ENCODE results near the gene RNF149.
"Not testable (repeated sequence)": the region's sequence is repeated elsewhere in the genome, so short reads cannot be mapped to it uniquely, and the experiment has no call there.

RNF149 gene

DNA sequence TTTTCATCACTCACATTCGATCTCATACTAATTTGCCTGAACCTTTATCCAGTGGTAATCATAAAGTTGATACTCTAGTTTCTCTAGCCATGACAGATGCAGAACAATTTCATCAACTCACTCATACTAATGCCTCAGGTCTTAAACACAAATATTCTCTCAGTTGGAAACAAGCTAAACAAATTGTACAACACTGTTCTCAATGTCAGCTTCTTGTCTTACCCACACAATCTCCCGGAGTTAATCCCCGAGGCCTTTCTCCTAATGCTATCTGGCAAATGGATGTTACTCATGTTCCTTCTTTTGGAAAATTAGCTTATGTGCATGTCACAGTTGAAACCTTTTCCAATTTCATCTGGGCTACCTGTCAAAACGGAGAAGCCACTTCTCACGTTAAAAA lies 67.3 kb downstream of the RNF149 start:
- no peaks in the 10 kb centered on the region for H3K27me3 ChIP-seq
- H3K4me2 ChIP-seq: no peak overlapping the region
- no peaks in the 10 kb centered on the region for H4K20me1 ChIP-seq
- no peaks in the 10 kb centered on the region for H3K36me3 ChIP-seq
- TF ChIP-seq Cebpa-rat (IDR thresholded peaks at IDR 0.05): no peak
- H3K27ac ChIP-seq: no peak overlapping the region
- H3K9me3 ChIP-seq (replicated peaks in 1 of 11): peaks cover 6 to 23% (median 12%) of the 10 kb centered on the region in 11 experiments
- peaks cover 0 to 13% (median 3%) of the 10 kb centered on the region in 10 experiments; a peak in 9 of 20 replicates for H3K4me1 ChIP-seq
- H3K4me3 ChIP-seq: no peak overlapping the region
- no peak overlapping the region for H3K9ac ChIP-seq

DNA sequence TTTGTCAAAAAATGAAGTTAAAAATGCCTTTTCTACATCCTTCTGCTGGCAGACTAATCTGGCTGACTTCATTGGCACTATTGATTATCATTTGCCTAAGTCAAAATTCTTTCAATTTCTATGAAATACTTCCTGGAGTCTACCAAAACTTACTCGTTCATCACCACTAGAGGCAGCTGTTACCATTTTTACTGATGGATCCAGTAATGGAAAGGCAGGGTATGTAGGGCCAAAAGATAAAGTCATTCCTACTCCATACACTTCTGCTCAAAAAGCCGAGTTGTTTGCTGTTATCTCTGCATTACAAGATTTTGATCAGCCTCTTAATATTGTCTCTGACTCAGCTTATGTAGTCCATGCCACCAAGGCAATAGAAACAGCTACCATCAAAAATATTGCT lies 67.8 kb downstream of the RNF149 start:
- H3K4me2 ChIP-seq, H3K9ac ChIP-seq, H3K27me3 ChIP-seq, H3K36me3 ChIP-seq, H3K4me3 ChIP-seq, H3K27ac ChIP-seq, H4K20me1 ChIP-seq: not testable (repeated sequence)
- Histone ChIP-seq H3K9me3 (replicated peaks in 1 of 11) (peaks cover 11 to 28% (median 17%) of the 10 kb centered on the region in 11 experiments), H3K4me1 (peaks cover 0 to 13% (median 3%) of the 10 kb centered on the region in 10 experiments; a peak in 9 of 20 replicates)

DNA sequence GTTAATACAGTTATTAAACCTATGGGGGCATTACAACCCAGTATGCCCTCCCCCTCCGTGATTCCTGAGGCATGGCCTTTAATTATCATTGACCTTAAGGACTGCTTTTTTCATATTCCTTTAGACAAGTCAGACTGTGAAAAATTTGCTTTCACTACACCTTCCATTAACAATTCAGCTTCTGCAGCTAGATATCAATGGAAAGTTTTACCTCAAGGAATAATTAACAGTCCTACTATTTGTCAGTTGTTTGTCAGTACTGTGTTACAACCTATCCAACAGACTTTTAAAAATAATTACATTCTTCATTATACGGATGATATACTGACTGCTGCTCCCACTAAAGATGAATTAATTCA lies 68.8 kb downstream of the RNF149 start:
- peaks cover 0 to 15% (median 3%) of the 10 kb centered on the region in 10 experiments; a peak in 9 of 20 replicates for H3K4me1 ChIP-seq
- not testable (repeated sequence) for H3K36me3 ChIP-seq, H3K27me3 ChIP-seq, H4K20me1 ChIP-seq, H3K4me3 ChIP-seq, H3K4me2 ChIP-seq, H3K9ac ChIP-seq, H3K27ac ChIP-seq
- H3K9me3 ChIP-seq (replicated peaks in 1 of 11): peaks cover 21 to 34% (median 24%) of the 10 kb centered on the region in 11 experiments

DNA sequence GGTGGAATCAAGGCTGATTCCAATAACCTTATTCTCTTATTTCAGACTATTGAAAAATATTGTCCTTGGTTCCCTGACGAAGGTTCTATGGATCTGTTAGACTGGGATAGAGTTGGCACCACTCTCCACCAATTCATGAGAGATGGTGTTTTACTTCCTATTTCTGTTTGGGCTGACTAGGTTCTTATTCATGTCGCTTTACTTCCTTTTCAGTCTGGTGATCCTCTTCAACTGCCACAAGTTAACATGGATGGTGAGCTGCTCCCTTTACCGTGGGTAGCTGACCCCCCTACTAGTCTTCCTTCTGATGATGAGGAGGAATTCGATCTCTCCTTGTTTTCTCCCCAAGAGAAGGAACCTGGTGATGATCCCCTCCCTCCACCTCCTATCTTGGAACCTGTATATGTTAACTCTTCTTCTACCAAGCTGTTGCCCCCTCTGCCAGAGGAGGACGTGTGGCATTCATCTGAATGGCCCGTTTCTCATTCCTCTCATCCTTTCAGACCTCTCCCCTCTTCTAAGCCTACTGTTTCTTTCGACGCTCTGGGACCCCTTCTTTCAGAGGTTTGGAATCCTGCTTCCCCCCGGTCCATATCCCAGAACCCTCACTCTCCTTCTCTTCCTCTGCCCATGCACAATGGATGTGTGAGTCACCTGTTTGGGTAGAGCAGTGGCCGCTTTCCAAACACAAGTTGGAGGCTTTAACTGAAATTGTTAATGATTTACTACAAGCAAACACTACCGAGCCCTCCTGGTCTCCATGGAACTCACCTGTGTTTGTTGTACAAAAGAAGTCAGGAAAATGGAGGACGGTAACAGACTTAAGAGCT lies 69.4 kb downstream of the RNF149 start:
- peaks cover 0 to 8% (median 0%) of the 10 kb centered on the region in 11 experiments; a peak in 2 of 22 replicates for H3K36me3 ChIP-seq

DNA sequence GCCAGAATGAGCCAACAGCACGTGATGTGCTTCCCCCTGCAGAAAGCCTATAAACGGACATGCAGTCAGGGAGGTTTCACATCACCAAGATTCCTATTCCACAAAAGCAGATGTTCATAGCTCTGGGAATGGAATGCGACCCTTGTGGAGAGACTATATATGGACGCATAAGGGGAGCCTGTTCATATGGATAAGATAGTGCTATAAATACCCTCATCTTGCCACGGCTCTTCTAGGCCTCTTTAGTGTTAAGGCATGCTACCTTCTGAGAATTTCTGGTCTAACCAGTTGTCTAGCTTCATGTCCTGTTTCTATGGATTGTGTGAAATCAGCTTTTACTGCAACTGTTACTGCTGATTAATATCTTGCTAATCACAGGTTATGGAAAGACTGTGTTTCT lies 70.6 kb downstream of the RNF149 start:
- not testable (repeated sequence) for H3K27me3 ChIP-seq, H3K4me2 ChIP-seq
- peaks cover 0 to 27% (median 7%) of the 10 kb centered on the region in 10 experiments; a peak in 9 of 20 replicates for H3K4me1 ChIP-seq

More for the DNA sequence above, 69.4 kb downstream of the RNF149 start:
- Histone ChIP-seq H3K9me3 (replicated peaks in 1 of 11) (peaks cover 27 to 36% (median 30%) of the 10 kb centered on the region in 11 experiments), H3K27me3 (no peaks in the 10 kb centered on the region), H3K9ac (no peak overlapping the region), H3K4me1 (peaks cover 0 to 21% (median 6%) of the 10 kb centered on the region in 10 experiments; a peak in 9 of 20 replicates), H4K20me1 (no peaks in the 10 kb centered on the region), H3K4me3 (no peak overlapping the region), H3K27ac (peak overlapping the region in 1 of 11 experiments; percentile 16; a peak in 1 of 22 replicates), H3K4me2 (peak overlapping the region in 5 of 11 experiments; percentile 35 to 66 (median 37); a peak in 10 of 22 replicates)
- no peak for TF ChIP-seq Cebpa-rat (IDR thresholded peaks at IDR 0.05)

DNA sequence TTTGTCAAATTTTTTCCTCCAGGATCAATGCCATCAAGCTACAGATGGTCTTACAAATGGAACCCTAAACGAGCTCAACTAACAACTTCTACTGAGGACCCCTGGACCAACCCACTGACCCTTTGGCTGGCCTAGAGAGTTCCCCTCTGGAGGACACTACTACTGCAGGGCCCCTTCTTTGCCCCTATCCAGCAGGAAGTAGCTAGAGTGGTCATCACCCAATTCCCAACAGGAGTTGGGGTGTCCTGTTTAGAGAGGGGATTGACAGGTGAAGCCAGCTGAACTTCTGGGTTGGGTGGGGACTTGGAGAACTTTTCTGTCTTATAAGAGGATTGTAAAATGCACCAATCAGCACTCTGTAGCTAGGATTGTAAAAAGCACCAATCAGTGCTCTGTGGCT lies 72.5 kb downstream of the RNF149 start:
- H3K36me3 ChIP-seq: peaks cover 0 to 12% (median 0%) of the 10 kb centered on the region in 11 experiments; a peak in 2 of 22 replicates
- peaks cover 38 to 62% (median 49%) of the 10 kb centered on the region in 11 experiments for H3K9me3 ChIP-seq (replicated peaks in 1 of 11)
- H3K9ac ChIP-seq, H3K4me2 ChIP-seq, H3K4me3 ChIP-seq, H4K20me1 ChIP-seq, H3K27ac ChIP-seq, H3K27me3 ChIP-seq: not testable (repeated sequence)
- peaks cover 4 to 37% (median 13%) of the 10 kb centered on the region in 10 experiments; a peak in 12 of 20 replicates for H3K4me1 ChIP-seq

More for the DNA sequence above, 70.6 kb downstream of the RNF149 start:
- H4K20me1 ChIP-seq, H3K4me3 ChIP-seq, H3K9ac ChIP-seq, H3K27ac ChIP-seq, H3K36me3 ChIP-seq: not testable (repeated sequence)
- peaks cover 38 to 45% (median 41%) of the 10 kb centered on the region in 11 experiments for H3K9me3 ChIP-seq (replicated peaks in 1 of 11)

DNA sequence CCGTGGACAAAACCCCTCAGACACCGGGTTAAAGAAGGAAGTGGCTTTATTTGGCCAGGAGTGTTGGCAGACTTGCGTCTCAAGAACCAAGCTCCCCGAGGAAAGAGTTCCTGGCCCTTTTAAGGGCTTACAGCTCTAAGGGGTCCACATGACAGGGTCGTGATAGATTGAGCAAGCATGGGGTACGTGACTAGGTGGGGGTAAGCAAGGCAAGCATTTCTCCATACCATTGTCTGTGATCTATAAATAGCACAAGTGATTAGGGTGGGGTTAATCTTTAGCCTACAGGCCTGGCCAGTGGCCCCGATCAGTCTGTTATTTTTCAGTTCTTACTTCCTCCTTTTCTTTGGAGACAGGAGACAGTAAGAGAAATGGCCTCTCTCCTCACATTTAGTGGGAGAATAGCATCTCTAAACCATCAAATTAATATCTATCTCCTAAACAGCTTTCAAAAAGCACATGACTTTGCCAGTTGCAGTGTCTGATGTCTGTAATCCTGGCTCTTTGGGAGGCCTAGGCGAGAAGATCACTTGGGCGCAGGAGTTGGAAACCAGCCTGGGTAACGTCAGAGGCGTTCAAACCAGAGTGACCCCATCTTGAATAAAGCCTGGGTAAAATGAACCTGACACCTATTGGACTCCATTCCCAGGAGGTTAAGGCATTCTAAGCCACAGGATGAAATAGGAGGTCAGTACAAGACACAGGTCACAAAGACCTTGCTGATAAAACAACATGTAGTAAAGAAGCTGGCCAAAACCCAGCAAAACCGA lies 74.1 kb downstream of the RNF149 start:
- Histone ChIP-seq H3K27ac (peak overlapping the region in 4 of 11 experiments; percentile 6 to 45 (median 33); a peak in 5 of 22 replicates), H3K4me3 (0 out of 20 replicates have a peak overlapping the region, but pooled peaks of 1 of the 10 experiments have one; percentile 14), H4K20me1 (no peaks in the 10 kb centered on the region), H3K9me3 (replicated peaks in 1 of 11) (peaks cover 38 to 78% (median 61%) of the 10 kb centered on the region in 11 experiments), H3K4me1 (peaks cover 4 to 37% (median 12%) of the 10 kb centered on the region in 10 experiments; a peak in 12 of 20 replicates), H3K4me2 (peak overlapping the region in 5 of 11 experiments; percentile 11 to 36 (median 24); a peak in 5 of 22 replicates), H3K27me3 (no peaks in the 10 kb centered on the region), H3K36me3 (peaks cover 0 to 20% (median 0%) of the 10 kb centered on the region in 11 experiments; a peak in 3 of 22 replicates), H3K9ac (no peak overlapping the region)
- no peak for TF ChIP-seq Cebpa-rat (IDR thresholded peaks at IDR 0.05)

DNA sequence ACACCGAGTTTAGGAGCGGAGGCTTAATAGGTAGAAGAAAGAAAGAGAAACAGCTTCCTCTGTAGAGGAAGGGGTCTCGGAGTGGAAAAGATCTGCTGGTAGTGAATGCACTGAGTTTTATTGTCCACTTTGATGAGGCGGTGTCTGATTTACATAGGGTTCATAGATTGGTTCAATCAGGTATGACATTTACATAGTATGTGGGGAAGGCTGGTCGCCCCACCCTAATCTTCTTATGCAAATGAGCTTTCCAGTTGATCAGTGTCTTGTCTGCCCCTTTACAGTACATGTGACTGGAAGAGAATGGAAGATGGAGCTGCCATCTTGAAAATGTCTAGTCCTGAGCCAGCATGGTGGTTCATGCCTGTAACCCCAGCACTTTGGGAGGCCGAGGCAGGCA lies 75.7 kb downstream of the RNF149 start:
- H3K4me1 ChIP-seq: peaks cover 9 to 27% (median 14%) of the 10 kb centered on the region in 10 experiments; a peak in 18 of 20 replicates
- H3K9ac ChIP-seq: no peak overlapping the region
- no peak overlapping the region for H3K27ac ChIP-seq
- no peak overlapping the region for H3K4me3 ChIP-seq
- H3K27me3 ChIP-seq: no peaks in the 10 kb centered on the region
- no peak overlapping the region for H3K4me2 ChIP-seq
- H4K20me1 ChIP-seq: no peaks in the 10 kb centered on the region
- H3K36me3 ChIP-seq: peaks cover 0 to 21% (median 0%) of the 10 kb centered on the region in 11 experiments; a peak in 3 of 22 replicates
- TF ChIP-seq Cebpa-rat (IDR thresholded peaks at IDR 0.05): no peak
- H3K9me3 ChIP-seq (replicated peaks in 1 of 11): peaks cover 47 to 94% (median 75%) of the 10 kb centered on the region in 11 experiments
